GM12878 (cell line): ENCODE data around the gene GGTLC2. TPM values are rescaled to one million over a fixed set of nuclear protein-coding genes. Genes with fewer than 3 reads are reported as not detected.

Experiments used
- ATAC-seq: fragments of 200-7000 bp; cut with Tn5 transposase; 3 replicates; pipeline ENCODE4 v1.9.1; 2020; ENCODE audit warnings: mild to moderate bottlenecking, moderate library complexity
- BruUV-seq: library from RNA; stranded (reverse); fragments of 400-500 nt; replicated peaks from 2 replicates; lab custom pipeline; 2021; lab: Mats Ljungman, UMichigan
- CTCF ChIA-PET: fragments of 300-600 bp; sonication (Branson Sonifier 250); formaldehyde crosslinking; extraction: SDS; loops from one replicate; lab custom pipeline; 2021; ENCODE audit warnings: inconsistent platforms; lab: Yijun Ruan, JAX
- POLR2A ChIA-PET: fragments of 350-600 bp; formaldehyde crosslinking; extraction: SDS; loops from one replicate; lab custom pipeline; 2021; ENCODE audit warnings: inconsistent platforms; lab: Charles Lee
- RAD21 ChIA-PET: fragments of 300-600 bp; sonication (Branson Sonifier 250); formaldehyde crosslinking; loops from one replicate; lab custom pipeline; 2023; ENCODE audit warnings: antibody characterized with exemption; ENCODE audit not compliant: unreplicated experiment; lab: Charles Lee
- SMC1A ChIA-PET: fragments of 300-600 bp; sonication (Branson Sonifier 250); formaldehyde crosslinking; loops from one replicate; lab custom pipeline; 2023; ENCODE audit not compliant: unreplicated experiment, uncharacterized antibody; lab: Charles Lee
- DNase-seq: peaks from one replicate; pipeline ENCODE4 v3.0.0-alpha.2; 2011; ENCODE audit warnings: low read depth, low spot score
- FAIRE-seq: peaks from 3 replicates; lab custom pipeline; 2011; peaks lifted over from hg19 to GRCh38; lab: Jason Lieb, UNC
- H2AFZ ChIP-seq: 2 replicates; pipeline ENCODE4 v1.6.0; 2011; ENCODE audit warnings: low read depth, low read length, control low read depth; ENCODE audit not compliant: control insufficient read depth
- H3K27ac ChIP-seq: 2 replicates; pipeline ENCODE4 v1.5.1; 2011; ENCODE audit warnings: control low read depth; ENCODE audit not compliant: control insufficient read depth, insufficient read depth
- H3K27me3 ChIP-seq, 2 experiments: replicated peaks in 1 of 2; 2 replicates each; pipeline versions ENCODE4 v1.6.0 to v1.6.1; 2011; ENCODE audit warnings: low read length in 1 of 2; ENCODE audit not compliant: control insufficient read depth in 2 of 2, insufficient read depth in 2 of 2
- H3K36me3 ChIP-seq, 2 experiments: 2 replicates each; pipeline ENCODE4 v1.5.1; 2011; ENCODE audit warnings: low read length in 1 of 2; ENCODE audit not compliant: control insufficient read depth in 2 of 2, insufficient read depth in 2 of 2
- H3K4me1 ChIP-seq: 2 replicates; pipeline ENCODE4 v1.6.1; 2011; ENCODE audit warnings: mild to moderate bottlenecking, low read length, moderate library complexity, mixed read lengths; ENCODE audit not compliant: control insufficient read depth, insufficient read depth
- H3K4me2 ChIP-seq: 2 replicates; pipeline ENCODE4 v1.6.0; 2011; ENCODE audit warnings: control low read depth; ENCODE audit not compliant: control insufficient read depth, insufficient read depth
- H3K4me3 ChIP-seq: fragments of 200-600 bp; sonication (generic); 2 replicates; pipeline ENCODE4 v1.5.1; 2016
- H3K79me2 ChIP-seq: 2 replicates; pipeline ENCODE4 v1.6.0; 2011; ENCODE audit warnings: low read length; ENCODE audit not compliant: control insufficient read depth, insufficient read depth
- H3K9ac ChIP-seq: 2 replicates; pipeline ENCODE4 v1.8.0; 2011; ENCODE audit warnings: low read length, control low read depth, mixed read lengths; ENCODE audit not compliant: control insufficient read depth, insufficient read depth
- H3K9me3 ChIP-seq: replicated peaks from 3 replicates; pipeline ENCODE4 v1.5.1; 2011; ENCODE audit warnings: mild to moderate bottlenecking, low read length; ENCODE audit not compliant: control insufficient read depth, insufficient read depth
- H4K20me1 ChIP-seq: 2 replicates; pipeline ENCODE4 v1.6.0; 2011; ENCODE audit not compliant: control insufficient read depth, insufficient read depth
- BCL11A ChIP-seq: IDR thresholded peaks from 2 replicates; pipeline ENCODE4 v1.6.1; 2011; ENCODE audit warnings: low read depth, low read length
- BCLAF1 ChIP-seq: fragments of 450-650 bp; IDR thresholded peaks from 2 replicates; pipeline ENCODE4 v1.6.1; 2017; ENCODE audit warnings: antibody characterized with exemption, mild to moderate bottlenecking, moderate library complexity
- CREB1 ChIP-seq: IDR thresholded peaks from 2 replicates; pipeline ENCODE4 v1.6.1; 2012; ENCODE audit warnings: low read depth, mild to moderate bottlenecking, inconsistent platforms
- EGR1 ChIP-seq, 2 experiments: IDR thresholded peaks; 1 replicate in 1 of 2; 2 replicates in 1 of 2; pipeline ENCODE4 v1.6.1; 2011 to 2012; ENCODE audit warnings: low read depth in 2 of 2, low read length in 2 of 2, borderline replicate concordance in 1 of 2, mild to moderate bottlenecking in 1 of 2, moderate library complexity in 1 of 2
- GATAD2B ChIP-seq: fragments of 450-650 bp; conservative IDR thresholded peaks from 2 replicates; pipeline ENCODE4 v1.6.1; 2017; ENCODE audit warnings: low read depth, mild to moderate bottlenecking, moderate library complexity
- HDGF ChIP-seq: fragments of 450-650 bp; IDR thresholded peaks from 2 replicates; pipeline ENCODE4 v1.6.1; 2016; ENCODE audit warnings: antibody characterized with exemption
- JUND ChIP-seq: IDR thresholded peaks from 2 replicates; pipeline ENCODE4 v1.6.1; 2012; ENCODE audit warnings: low read depth, mild to moderate bottlenecking, low read length, improper control_type of control experiment, moderate library complexity
- KDM1A ChIP-seq: fragments of 200-600 bp; sonication (generic); IDR thresholded peaks from 2 replicates; pipeline ENCODE4 v1.6.1; 2016; ENCODE audit warnings: borderline replicate concordance
- MEF2B ChIP-seq: fragments of 450-650 bp; IDR thresholded peaks from 2 replicates; pipeline ENCODE4 v1.6.1; 2018; ENCODE audit warnings: mild to moderate bottlenecking, moderate library complexity; ENCODE audit not compliant: partially characterized antibody, poor library complexity, severe bottlenecking
- MTA2 ChIP-seq: fragments of 450-650 bp; IDR thresholded peaks from 2 replicates; pipeline ENCODE4 v1.6.1; 2016; ENCODE audit warnings: low read depth, mild to moderate bottlenecking, moderate library complexity
- POLR2AphosphoS2 ChIP-seq: IDR thresholded peaks from 2 replicates; pipeline ENCODE4 v1.6.1; 2011; ENCODE audit warnings: low read depth, mild to moderate bottlenecking, low read length, improper control_type of control experiment, moderate library complexity
- RB1 ChIP-seq: fragments of 450-650 bp; formaldehyde crosslinking; IDR thresholded peaks from 2 replicates; pipeline ENCODE4 v1.6.1; 2017; ENCODE audit warnings: mild to moderate bottlenecking, borderline replicate concordance
- RUNX3 ChIP-seq: IDR thresholded peaks from 2 replicates; pipeline ENCODE4 v1.6.1; 2012; ENCODE audit warnings: low read length, inconsistent platforms
- SMAD5 ChIP-seq: IDR thresholded peaks from 2 replicates; pipeline ENCODE4 v1.6.1; 2016; ENCODE audit warnings: antibody characterized with exemption, low read depth
- SREBF1 ChIP-seq: IDR thresholded peaks from 2 replicates; pipeline ENCODE4 v1.6.1; 2012; ENCODE audit warnings: mild to moderate bottlenecking, low read length
- TAF1 ChIP-seq: IDR thresholded peaks from 2 replicates; pipeline ENCODE4 v1.6.1; 2011; ENCODE audit warnings: mild to moderate bottlenecking, low read depth, low read length, borderline replicate concordance
- YBX1 ChIP-seq: fragments of 450-650 bp; IDR thresholded peaks from 2 replicates; pipeline ENCODE4 v1.6.1; 2016; ENCODE audit warnings: antibody characterized with exemption
- YY1 ChIP-seq: IDR thresholded peaks from 2 replicates; pipeline ENCODE4 v1.6.1; 2011; ENCODE audit warnings: low read depth, mild to moderate bottlenecking, low read length
- ZNF24 ChIP-seq: fragments of 450-650 bp; IDR thresholded peaks from 2 replicates; pipeline ENCODE4 v1.6.1; 2017; ENCODE audit warnings: antibody characterized with exemption, mild to moderate bottlenecking
- WGBS: methylation state at CpG from one replicate; pipeline ENCODE4 v1.1.6; 2016; ENCODE audit warnings: low lambda C conversion rate; ENCODE audit not compliant: insufficient replicate concordance, insufficient coverage; ENCODE audit errors: missing lambda C conversion rate; 5-methylcytosine and 5-hydroxymethylcytosine counted together
- in situ Hi-C: fragments of 300-500 bp; cut with MboI; formaldehyde crosslinking; loops from 9 replicates; pipeline ENCODE4 v1.14.3; 2018; ENCODE audit warnings: mixed read lengths
- intact Hi-C: fragments of 100-400 bp; cut with micrococcal nuclease; formaldehyde crosslinking; loops from one replicate; pipeline ENCODE4 v1.14.2; 2022; ENCODE audit not compliant: unreplicated experiment
- polyA plus RNA-seq, 11 experiments: library from polyadenylated mRNA; depleted of rRNA in 4 of 11; unstranded in 6 of 11; stranded (reverse) in 5 of 11; fragments of >200 nt; fragmentation: Nextera tagmentation in 4 of 11; fragmentation: Illumina TruSeq in 1 of 11; extraction: Ambion mirVana in 4 of 11; extraction: Trizol in 1 of 11; gene quantifications; 1 replicate in 1 of 11; 2 replicates in 10 of 11; pipeline versions ENCODE4 v1.2.1 to v1.2.3, GENCODE V29; 2011 to 2016; ENCODE audit warnings: inconsistent platforms in 2 of 11, missing spikeins in 2 of 11, low read depth in 1 of 11
- total RNA-seq, 4 experiments: library from RNA; depleted of rRNA in 3 of 4; stranded (reverse); fragments of >200 nt in 3 of 4; fragmentation: Illumina TruSeq in 1 of 4; extraction: Trizol in 1 of 4; gene quantifications; 2 replicates each; pipeline versions ENCODE4 v1.2.1 to v1.2.3, GENCODE V29; 2013 to 2021

The GGTLC2 gene
- total and polyA plus RNA-seq, 10 of the 15 experiments (the other 5 are each of a cell fraction or from before 2014, with no cell fraction given): not detected

- Histone ChIP-seq H3K4me2 (no peak overlapping the region), H3K79me2 (no peaks in the 10 kb centered on the region), H3K36me3 (no peaks in the 10 kb centered on the region), H4K20me1 (no peaks in the 10 kb centered on the region), H3K9me3 (no peaks in the 10 kb centered on the region), H3K9ac (no peak overlapping the region), H3K4me1 (peaks cover 5% of the 10 kb centered on the region; the same call in 1 of the 2 replicates), H3K27me3 (no peaks in the 10 kb centered on the region), H3K4me3 (no peak overlapping the region), H3K27ac (no peak overlapping the region), H2AFZ (no peak overlapping the region)
- in situ Hi-C loops (no loop called here), intact Hi-C loops (no loop called here)
- DNase-seq (no peak), ATAC-seq (no peak), FAIRE-seq (no peak)
- ChIA-PET CTCF (interaction anchor here (1.2 kb wide), 1 partner anchor 74 kb away, joined by 5 read pairs; no protein-coding TSS in a partner anchor), POLR2A (no interaction called here), SMC1A (no interaction called here), RAD21 (no interaction called here)
- WGBS: 100% methylated on average over 1 of the region's 1 CpG
- TF ChIP-seq GATAD2B: no peak
- no peak for TF ChIP-seq RB1
- TF ChIP-seq JUND: no peak
- TF ChIP-seq MTA2: no peak
- TF ChIP-seq HDGF: no peak
- no peak for TF ChIP-seq MEF2B
- no peak for TF ChIP-seq CREB1
- no peak for TF ChIP-seq YY1
- TF ChIP-seq ZNF24: no peak
- TF ChIP-seq SREBF1: no peak
- TF ChIP-seq RUNX3: no peak
- no peak for TF ChIP-seq TAF1
- no peak for TF ChIP-seq YBX1
- TF ChIP-seq POLR2AphosphoS2: no peak
- no peak for TF ChIP-seq BCL11A
- TF ChIP-seq BCLAF1: no peak
- TF ChIP-seq EGR1 (IDR thresholded peaks at IDR 0.05; ENCODE audit: borderline replicate concordance in 1 of 2, low read depth in 2 of 2, low read length in 2 of 2): no peak
- no peak for TF ChIP-seq SMAD5
- TF ChIP-seq KDM1A: no peak
- no TSS peak for BruUV-seq
These were observed 27.1 kb downstream of the GGTLC2 start for GRCh38 chr22:22671506-22671905.
